Mucosa of rectum (tissue), 2 donors: ENCODE data around the gene EEF1AKMT1.
A peak's percentile ranks its signal among the peaks of the same experiment; 100 is the strongest.

Experiments used
- H3K27ac ChIP-seq, 2 donors: one replicate each; pipeline ENCODE4 v1.7.0; 2013; ENCODE audit warnings: inconsistent platforms in 2 of 2, low read depth in 2 of 2, low read length in 2 of 2
- H3K27me3 ChIP-seq, 2 donors: one replicate each; pipeline ENCODE4 v1.7.0; 2013; ENCODE audit warnings: low read length in 2 of 2; ENCODE audit not compliant: control insufficient read depth in 2 of 2, insufficient read depth in 2 of 2
- H3K36me3 ChIP-seq, 2 donors: one replicate each; pipeline ENCODE4 v1.7.0; 2013; ENCODE audit warnings: low read length in 2 of 2; ENCODE audit not compliant: control insufficient read depth in 2 of 2, insufficient read depth in 2 of 2
- H3K4me1 ChIP-seq, 2 donors: one replicate each; pipeline ENCODE4 v1.7.0; 2013; ENCODE audit warnings: low read length in 2 of 2, mild to moderate bottlenecking in 1 of 2; ENCODE audit not compliant: control insufficient read depth in 2 of 2, insufficient read depth in 2 of 2
- H3K4me3 ChIP-seq, 2 donors: one replicate each; pipeline ENCODE4 v1.7.0; 2013; ENCODE audit warnings: low read length in 2 of 2
- H3K9ac ChIP-seq, 2 donors: one replicate each; pipeline ENCODE4 v1.7.0; 2013; ENCODE audit warnings: low read length in 2 of 2, low read depth in 1 of 2, mild to moderate bottlenecking in 1 of 2
- H3K9me3 ChIP-seq, 2 donors: one replicate each; pipeline ENCODE4 v1.7.0; 2013; ENCODE audit warnings: low read length in 2 of 2; ENCODE audit not compliant: control insufficient read depth in 2 of 2
- donor health status: healthy.
- donor health status: Normal muscosa, but diverticular disease.

Gene EEF1AKMT1

GRCh38 chr13:20713751-20714150 is 60.0 kb downstream of the EEF1AKMT1 start:
- Histone ChIP-seq H3K4me3 (no peak overlapping the region), H3K27ac (no peak overlapping the region), H3K9ac (no peak overlapping the region), H3K36me3 (no peaks in the 10 kb centered on the region), H3K4me1 (peaks cover 0 to 2% of the 10 kb centered on the region in 2 donors), H3K27me3 (peaks cover 0 to 1% of the 10 kb centered on the region in 2 donors), H3K9me3 (no peaks in the 10 kb centered on the region)

- no peak overlapping the region for H3K9ac ChIP-seq
- no peak overlapping the region for H3K27ac ChIP-seq
- peaks cover 0 to 2% of the 10 kb centered on the region in 2 donors for H3K4me1 ChIP-seq
Observed at GRCh38 chr13:20713014-20713376, 60.8 kb downstream of the EEF1AKMT1 start.

GRCh38 chr13:20711301-20712044 is 62.3 kb downstream of the EEF1AKMT1 start:
- Histone ChIP-seq H3K27me3 (no peaks in the 10 kb centered on the region), H3K4me3 (no peak overlapping the region), H3K4me1 (peaks cover 0 to 2% of the 10 kb centered on the region in 2 donors), H3K27ac (no peak overlapping the region), H3K9me3 (no peaks in the 10 kb centered on the region), H3K9ac (no peak overlapping the region), H3K36me3 (no peaks in the 10 kb centered on the region)

More at GRCh38 chr13:20713014-20713376, 60.8 kb downstream of the EEF1AKMT1 start:
- Histone ChIP-seq H3K4me3 (peak overlapping the region; percentile 37 to 45), H3K27me3 (no peaks in the 10 kb centered on the region), H3K36me3 (no peaks in the 10 kb centered on the region), H3K9me3 (no peaks in the 10 kb centered on the region)

GRCh38 chr13:20709782-20710181 is 64.0 kb downstream of the EEF1AKMT1 start:
- Histone ChIP-seq H3K4me1 (peaks cover 0 to 2% of the 10 kb centered on the region in 2 donors), H3K9me3 (no peaks in the 10 kb centered on the region), H3K9ac (no peak overlapping the region), H3K27me3 (no peaks in the 10 kb centered on the region), H3K4me3 (no peak overlapping the region), H3K36me3 (no peaks in the 10 kb centered on the region), H3K27ac (no peak overlapping the region)

GRCh38 chr13:20709369-20709768 is 64.4 kb downstream of the EEF1AKMT1 start:
- Histone ChIP-seq H3K9me3 (no peaks in the 10 kb centered on the region), H3K36me3 (no peaks in the 10 kb centered on the region), H3K27ac (no peak overlapping the region), H3K27me3 (no peaks in the 10 kb centered on the region), H3K9ac (no peak overlapping the region), H3K4me1 (peaks cover 2% of the 10 kb centered on the region in 2 donors), H3K4me3 (no peak overlapping the region)

GRCh38 chr13:20708216-20708615 is 65.5 kb downstream of the EEF1AKMT1 start:
- no peak overlapping the region for H3K27ac ChIP-seq
- H3K27me3 ChIP-seq: no peaks in the 10 kb centered on the region
- no peaks in the 10 kb centered on the region for H3K36me3 ChIP-seq
- no peaks in the 10 kb centered on the region for H3K9me3 ChIP-seq
- H3K4me1 ChIP-seq: peaks cover 2% of the 10 kb centered on the region in 2 donors
- no peak overlapping the region for H3K9ac ChIP-seq
- no peak overlapping the region for H3K4me3 ChIP-seq

- Histone ChIP-seq H3K4me3 (no peak overlapping the region), H3K4me1 (peaks cover 3 to 9% of the 10 kb centered on the region in 2 donors), H3K27me3 (no peaks in the 10 kb centered on the region), H3K36me3 (no peaks in the 10 kb centered on the region), H3K9ac (no peak overlapping the region), H3K9me3 (no peaks in the 10 kb centered on the region), H3K27ac (no peak overlapping the region)
Observed at GRCh38 chr13:20706661-20707060, 67.1 kb downstream of the EEF1AKMT1 start.

GRCh38 chr13:20704459-20705069 is 69.2 kb downstream of the EEF1AKMT1 start:
- Histone ChIP-seq H3K4me3 (peak overlapping the region; percentile 50 to 52), H3K4me1 (peaks cover 3 to 9% of the 10 kb centered on the region in 2 donors), H3K27me3 (no peaks in the 10 kb centered on the region), H3K27ac (no peak overlapping the region), H3K9me3 (no peaks in the 10 kb centered on the region), H3K9ac (no peak overlapping the region), H3K36me3 (no peaks in the 10 kb centered on the region)

- Histone ChIP-seq H3K27me3 (no peaks in the 10 kb centered on the region), H3K9me3 (no peaks in the 10 kb centered on the region), H3K36me3 (no peaks in the 10 kb centered on the region), H3K27ac (no peak overlapping the region), H3K9ac (no peak overlapping the region), H3K4me3 (peak overlapping the region; percentile 50 to 54), H3K4me1 (peaks cover 3 to 9% of the 10 kb centered on the region in 2 donors)
Observed at GRCh38 chr13:20703780-20704458, 69.8 kb downstream of the EEF1AKMT1 start.
